ENCODE results near the gene OPTC.
A peak's percentile ranks its signal among the peaks of the same experiment; 100 is the strongest.

OPTC gene

DNA sequence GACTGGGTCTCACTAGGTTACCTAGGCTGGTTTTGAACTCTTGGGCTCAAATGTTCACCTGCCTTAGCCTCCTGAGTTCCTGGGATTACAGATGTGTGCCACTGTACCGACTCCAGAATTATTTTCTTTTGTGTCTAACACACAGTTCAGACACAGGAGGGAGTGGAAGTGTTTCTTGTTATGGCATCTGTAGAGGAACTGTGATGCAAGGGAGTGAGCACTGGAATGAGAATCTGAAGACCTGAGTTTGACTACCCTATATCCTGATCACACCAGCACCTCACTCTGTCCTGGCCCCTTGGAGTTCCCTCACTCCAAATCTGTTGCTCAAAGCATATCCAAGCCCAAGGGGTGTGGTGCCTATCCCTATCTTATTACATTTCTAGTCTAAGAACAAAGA lies 15.2 kb downstream of the OPTC start:
- TF ChIP-seq, protein P1, sequence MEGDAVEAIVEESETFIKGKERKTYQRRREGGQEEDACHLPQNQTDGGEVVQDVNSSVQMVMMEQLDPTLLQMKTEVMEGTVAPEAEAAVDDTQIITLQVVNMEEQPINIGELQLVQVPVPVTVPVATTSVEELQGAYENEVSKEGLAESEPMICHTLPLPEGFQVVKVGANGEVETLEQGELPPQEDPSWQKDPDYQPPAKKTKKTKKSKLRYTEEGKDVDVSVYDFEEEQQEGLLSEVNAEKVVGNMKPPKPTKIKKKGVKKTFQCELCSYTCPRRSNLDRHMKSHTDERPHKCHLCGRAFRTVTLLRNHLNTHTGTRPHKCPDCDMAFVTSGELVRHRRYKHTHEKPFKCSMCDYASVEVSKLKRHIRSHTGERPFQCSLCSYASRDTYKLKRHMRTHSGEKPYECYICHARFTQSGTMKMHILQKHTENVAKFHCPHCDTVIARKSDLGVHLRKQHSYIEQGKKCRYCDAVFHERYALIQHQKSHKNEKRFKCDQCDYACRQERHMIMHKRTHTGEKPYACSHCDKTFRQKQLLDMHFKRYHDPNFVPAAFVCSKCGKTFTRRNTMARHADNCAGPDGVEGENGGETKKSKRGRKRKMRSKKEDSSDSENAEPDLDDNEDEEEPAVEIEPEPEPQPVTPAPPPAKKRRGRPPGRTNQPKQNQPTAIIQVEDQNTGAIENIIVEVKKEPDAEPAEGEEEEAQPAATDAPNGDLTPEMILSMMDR (IDR thresholded peaks at IDR 0.05; ENCODE audit: extremely low read depth, insufficient read depth, missing control alignments) = no peak
- in situ Hi-C loops (cut with MboI; ENCODE audit: low pct_unique_long_range_greater_than_20kb, low sequenced_read_pairs, unreplicated experiment) = loop anchor here (10.0 kb wide), 1 partner anchor 196 kb away; no protein-coding TSS in a partner anchor
- DNase-seq (ENCODE audit: low spot score) = no peak

DNA sequence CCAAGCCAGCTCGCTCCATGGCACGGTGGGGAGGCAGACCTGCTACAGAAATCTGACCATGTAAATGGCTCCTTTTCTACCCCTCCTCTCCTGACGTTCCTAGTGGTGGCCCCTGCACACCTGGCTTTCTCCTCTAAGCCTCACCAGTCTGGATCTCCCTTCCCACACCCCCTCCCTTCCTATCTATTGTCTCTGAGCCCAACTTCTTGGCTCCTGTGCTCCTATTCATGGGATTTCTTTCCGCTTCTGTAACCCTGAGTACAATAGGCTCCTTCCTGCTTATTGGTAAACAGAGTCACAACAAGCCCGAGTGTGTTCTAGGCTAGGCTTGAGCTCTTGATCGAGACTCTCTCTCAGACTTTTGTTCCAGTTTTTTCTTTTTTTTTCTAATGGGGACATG lies 17.6 kb downstream of the OPTC start:
- no peak for DNase-seq (ENCODE audit: low spot score)
- TF ChIP-seq, protein P1 (IDR thresholded peaks at IDR 0.05; ENCODE audit: extremely low read depth, insufficient read depth, missing control alignments) = no peak
- in situ Hi-C loops (cut with MboI; ENCODE audit: low pct_unique_long_range_greater_than_20kb, low sequenced_read_pairs, unreplicated experiment) = no loop called here

DNA sequence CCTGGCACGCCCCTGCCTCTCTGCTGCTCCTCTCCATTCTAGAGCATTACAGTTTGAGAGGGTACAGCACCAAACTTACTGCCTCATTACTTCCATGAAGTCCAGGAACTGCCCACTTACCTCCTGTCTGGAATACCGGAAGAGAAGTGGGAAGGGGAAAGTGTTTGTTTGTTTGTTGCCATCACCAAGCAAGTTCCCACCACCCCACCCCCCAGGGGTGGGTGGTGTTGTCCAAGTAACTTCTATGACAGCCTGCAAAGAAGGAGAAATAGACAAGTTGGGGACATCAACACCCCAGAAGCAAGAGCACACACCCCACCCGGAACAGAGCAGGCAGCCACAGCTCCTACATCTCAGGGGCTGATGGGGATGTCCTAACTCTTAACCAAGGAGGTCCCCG lies 18.0 kb downstream of the OPTC start:
- TF ChIP-seq, protein P1 (IDR thresholded peaks at IDR 0.05; ENCODE audit: extremely low read depth, insufficient read depth, missing control alignments) = no peak
- in situ Hi-C loops (cut with MboI; ENCODE audit: low pct_unique_long_range_greater_than_20kb, low sequenced_read_pairs, unreplicated experiment) = no loop called here
- no peak for DNase-seq (ENCODE audit: low spot score)

DNA sequence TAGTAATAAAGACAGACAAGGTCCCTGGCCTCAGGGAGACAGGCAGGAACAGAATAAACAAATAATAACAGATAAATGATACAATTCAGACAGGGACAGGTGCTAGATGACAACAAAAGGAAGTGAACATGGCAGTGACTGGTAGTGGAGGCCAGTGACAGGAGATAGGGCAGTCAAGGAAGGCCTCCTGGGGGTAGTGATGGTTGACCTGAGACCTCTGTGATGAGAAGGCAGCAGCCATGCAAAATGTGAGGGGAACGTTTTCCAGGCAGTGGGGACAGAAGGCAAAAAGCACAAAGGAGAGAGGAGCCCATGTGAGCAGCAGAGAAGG lies 18.5 kb downstream of the OPTC start:
- no peak for DNase-seq (ENCODE audit: low spot score)
- TF ChIP-seq, protein P1 (IDR thresholded peaks at IDR 0.05; ENCODE audit: extremely low read depth, insufficient read depth, missing control alignments) = no peak
- in situ Hi-C loops (cut with MboI; ENCODE audit: low pct_unique_long_range_greater_than_20kb, low sequenced_read_pairs, unreplicated experiment) = no loop called here

DNA sequence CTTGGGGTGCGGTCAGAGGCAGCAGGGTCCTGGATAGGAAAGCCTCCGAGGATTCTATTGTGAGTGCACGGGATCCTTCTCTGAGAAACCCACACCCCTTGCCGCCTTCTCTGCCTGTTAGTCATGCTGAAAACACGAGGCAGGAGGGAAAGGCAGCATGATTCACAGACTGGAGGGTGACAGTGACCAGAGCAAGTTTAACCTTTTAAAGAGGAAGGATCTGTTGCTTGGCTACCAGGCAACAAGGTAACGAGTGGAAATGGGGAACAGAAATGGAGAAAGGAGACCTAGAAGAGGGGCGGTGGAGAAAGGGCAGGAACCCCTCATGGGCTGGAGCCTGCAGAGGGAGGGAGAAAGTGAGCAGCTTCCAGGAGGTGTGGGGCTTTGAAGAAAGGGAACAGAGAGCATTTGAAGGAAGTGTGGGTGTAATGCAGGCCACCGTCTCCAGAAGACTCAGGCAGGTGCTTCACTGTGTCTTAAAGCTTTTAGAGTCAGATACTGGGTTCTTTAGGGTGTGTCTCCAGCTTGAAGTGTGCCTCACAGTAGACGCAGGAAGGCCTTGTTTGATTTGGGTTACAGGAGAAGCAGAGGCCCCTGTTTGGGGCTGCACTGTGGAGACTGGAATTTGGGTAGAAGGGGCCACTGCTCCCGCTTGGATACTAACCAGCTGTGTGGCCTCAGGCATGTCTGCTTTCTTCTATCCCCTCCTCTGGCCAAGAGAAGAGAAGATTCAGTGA lies 19.1 kb downstream of the OPTC start:
- DNase-seq (ENCODE audit: low spot score) = peak; percentile 49
- in situ Hi-C loops (cut with MboI; ENCODE audit: low pct_unique_long_range_greater_than_20kb, low sequenced_read_pairs, unreplicated experiment) = no loop called here
- TF ChIP-seq, protein P1 (IDR thresholded peaks at IDR 0.05; ENCODE audit: extremely low read depth, insufficient read depth, missing control alignments) = no peak

DNA sequence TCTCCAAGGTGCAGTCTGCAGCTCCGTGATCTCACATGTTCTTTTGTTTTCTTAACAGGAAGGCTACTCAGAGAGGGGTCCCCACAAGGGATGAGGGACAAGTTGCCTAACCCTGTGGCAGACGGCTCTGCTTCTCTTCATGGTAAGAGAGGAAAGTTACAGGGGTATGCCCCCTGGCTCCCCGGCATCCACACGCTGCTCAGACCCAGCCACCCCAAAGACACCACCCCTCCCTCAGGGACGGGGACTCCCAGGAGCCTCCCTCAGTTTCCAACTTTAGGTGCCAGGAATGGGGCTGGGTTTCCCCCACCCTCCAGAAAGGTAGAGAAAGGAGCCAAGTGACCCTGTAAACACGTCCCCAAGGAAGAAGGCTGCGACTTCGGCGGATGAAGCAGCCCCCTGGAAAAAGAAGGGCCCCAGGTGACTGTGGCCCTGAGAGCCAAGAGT lies 19.7 kb downstream of the OPTC start:
- TF ChIP-seq, protein P1 (IDR thresholded peaks at IDR 0.05; ENCODE audit: extremely low read depth, insufficient read depth, missing control alignments) = no peak
- no peak for DNase-seq (ENCODE audit: low spot score)
- in situ Hi-C loops (cut with MboI; ENCODE audit: low pct_unique_long_range_greater_than_20kb, low sequenced_read_pairs, unreplicated experiment) = no loop called here

Measured in GM13977 (cell line).